Uterus (tissue), 2 donors: ENCODE data around the gene C13orf46.

ENCODE experiments used
- POLR2A ChIP-seq, 2 donors: fragments of 450-650 bp; IDR thresholded peaks; one replicate each; pipeline ENCODE4 v1.6.1; 2016; ENCODE audit warnings: antibody characterized with exemption in 2 of 2, mild to moderate bottlenecking in 1 of 2, moderate library complexity in 1 of 2
- TF ChIP-seq, protein P1 (sequence below), 4 experiments: fragments of 200-600 bp in 2 of 4; fragments of 450-650 bp in 2 of 4; sonication (generic) in 2 of 4; IDR thresholded peaks; one replicate each; pipeline ENCODE4 v1.5.1; 2016 to 2019; ENCODE audit warnings: antibody characterized with exemption in 4 of 4, mild to moderate bottlenecking in 2 of 4, moderate library complexity in 1 of 4

GRCh38 chr13:113965968-113966884 is 7.7 kb downstream of the C13orf46 start:
- no peak for TF ChIP-seq POLR2A (IDR thresholded peaks at IDR 0.05)
- TF ChIP-seq, protein P1, sequence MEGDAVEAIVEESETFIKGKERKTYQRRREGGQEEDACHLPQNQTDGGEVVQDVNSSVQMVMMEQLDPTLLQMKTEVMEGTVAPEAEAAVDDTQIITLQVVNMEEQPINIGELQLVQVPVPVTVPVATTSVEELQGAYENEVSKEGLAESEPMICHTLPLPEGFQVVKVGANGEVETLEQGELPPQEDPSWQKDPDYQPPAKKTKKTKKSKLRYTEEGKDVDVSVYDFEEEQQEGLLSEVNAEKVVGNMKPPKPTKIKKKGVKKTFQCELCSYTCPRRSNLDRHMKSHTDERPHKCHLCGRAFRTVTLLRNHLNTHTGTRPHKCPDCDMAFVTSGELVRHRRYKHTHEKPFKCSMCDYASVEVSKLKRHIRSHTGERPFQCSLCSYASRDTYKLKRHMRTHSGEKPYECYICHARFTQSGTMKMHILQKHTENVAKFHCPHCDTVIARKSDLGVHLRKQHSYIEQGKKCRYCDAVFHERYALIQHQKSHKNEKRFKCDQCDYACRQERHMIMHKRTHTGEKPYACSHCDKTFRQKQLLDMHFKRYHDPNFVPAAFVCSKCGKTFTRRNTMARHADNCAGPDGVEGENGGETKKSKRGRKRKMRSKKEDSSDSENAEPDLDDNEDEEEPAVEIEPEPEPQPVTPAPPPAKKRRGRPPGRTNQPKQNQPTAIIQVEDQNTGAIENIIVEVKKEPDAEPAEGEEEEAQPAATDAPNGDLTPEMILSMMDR (IDR thresholded peaks at IDR 0.05) = no peak
